ENCODE data around the gene LSR. TPM values are rescaled to one million over a fixed set of nuclear protein-coding genes. Genes with fewer than 3 reads are reported as not detected.

LSR gene
- polyA plus RNA-seq, 1 donor (not counting 4 experiments of a cell fraction or from before 2014, with no cell fraction given) = 51.3 TPM

DNA sequence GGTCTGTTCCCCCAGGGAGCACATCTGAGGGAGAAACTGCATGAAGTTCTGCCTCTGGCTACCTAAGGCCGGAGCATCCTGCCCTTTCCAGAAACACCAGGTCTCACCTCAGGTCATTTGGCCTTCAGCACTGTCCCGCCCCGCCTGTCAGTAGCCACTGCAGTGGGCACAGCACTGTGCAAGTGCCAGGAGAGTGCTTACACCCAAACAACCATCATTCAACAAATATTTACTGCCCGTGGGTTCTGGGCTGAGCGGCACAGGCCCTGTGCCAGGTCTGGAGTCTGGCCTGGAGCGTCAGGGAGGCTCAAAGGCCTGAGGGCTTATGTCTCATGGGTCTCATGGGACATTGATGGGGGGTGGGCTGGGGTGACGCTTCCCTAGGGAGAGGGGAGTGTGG is 22.7 kb downstream of the LSR start:
- Histone ChIP-seq H2AFZ (ENCODE audit: control insufficient read depth, low read length) (no peak overlapping the region), H4K20me1 (ENCODE audit: control insufficient read depth, extremely low read depth, insufficient read depth, low read length) (no peaks in the 10 kb centered on the region), H3K4me2 (ENCODE audit: control insufficient read depth, extremely low read depth, insufficient read depth, low read depth, low read length) (no peak overlapping the region), H3K27me3 (ENCODE audit: control insufficient read depth, extremely low read depth, insufficient read depth, low read length) (no peaks in the 10 kb centered on the region), H3K9ac (ENCODE audit: control insufficient read depth, extremely low read depth, insufficient read depth, low read length) (no peak overlapping the region), H3K4me3 (ENCODE audit: control insufficient read depth in 2 of 3, extremely low read depth in 1 of 3, insufficient read depth in 2 of 3, low read depth in 1 of 3, low read length in 3 of 3) (no peak overlapping the region), H3K79me2 (ENCODE audit: control insufficient read depth, insufficient read depth, low read length) (peaks cover 11% of the 10 kb centered on the region), H3K27ac (ENCODE audit: control insufficient read depth, insufficient read depth, low read length) (no peak overlapping the region), H3K9me1 (ENCODE audit: control insufficient read depth, extremely low read depth, insufficient read depth, low read length) (no peaks in the 10 kb centered on the region), H3K4me1 (ENCODE audit: control insufficient read depth, extremely low read depth, insufficient read depth, low read length) (peaks cover 6% of the 10 kb centered on the region), H3K36me3 (ENCODE audit: control insufficient read depth in 2 of 2, extremely low read depth in 1 of 2, insufficient read depth in 2 of 2, low read length in 2 of 2) (peaks cover 25 to 28% of the 10 kb centered on the region in 2 experiments), H3K9me3 (ENCODE audit: control insufficient read depth, low read depth, low read length) (no peaks in the 10 kb centered on the region)
- FAIRE-seq (no peak), DNase-seq (ENCODE audit: low read depth, low spot score) (no peak)
- no peak for TF ChIP-seq EZH2 (IDR thresholded peaks at IDR 0.05; ENCODE audit: low read length)
- TF ChIP-seq, protein P1, sequence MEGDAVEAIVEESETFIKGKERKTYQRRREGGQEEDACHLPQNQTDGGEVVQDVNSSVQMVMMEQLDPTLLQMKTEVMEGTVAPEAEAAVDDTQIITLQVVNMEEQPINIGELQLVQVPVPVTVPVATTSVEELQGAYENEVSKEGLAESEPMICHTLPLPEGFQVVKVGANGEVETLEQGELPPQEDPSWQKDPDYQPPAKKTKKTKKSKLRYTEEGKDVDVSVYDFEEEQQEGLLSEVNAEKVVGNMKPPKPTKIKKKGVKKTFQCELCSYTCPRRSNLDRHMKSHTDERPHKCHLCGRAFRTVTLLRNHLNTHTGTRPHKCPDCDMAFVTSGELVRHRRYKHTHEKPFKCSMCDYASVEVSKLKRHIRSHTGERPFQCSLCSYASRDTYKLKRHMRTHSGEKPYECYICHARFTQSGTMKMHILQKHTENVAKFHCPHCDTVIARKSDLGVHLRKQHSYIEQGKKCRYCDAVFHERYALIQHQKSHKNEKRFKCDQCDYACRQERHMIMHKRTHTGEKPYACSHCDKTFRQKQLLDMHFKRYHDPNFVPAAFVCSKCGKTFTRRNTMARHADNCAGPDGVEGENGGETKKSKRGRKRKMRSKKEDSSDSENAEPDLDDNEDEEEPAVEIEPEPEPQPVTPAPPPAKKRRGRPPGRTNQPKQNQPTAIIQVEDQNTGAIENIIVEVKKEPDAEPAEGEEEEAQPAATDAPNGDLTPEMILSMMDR (optimal IDR thresholded peaks at IDR 0.05 in 1 of 3, IDR thresholded peaks at IDR 0.05 in 1 of 3, conservative IDR thresholded peaks at IDR 0.05 in 1 of 3; ENCODE audit: extremely low read depth in 1 of 3, insufficient read depth in 2 of 3, low read length in 3 of 3) = no peak
- dilution Hi-C loops (cut with MboI; ENCODE audit: extremely low pct_ligation_motif_present, low sequenced_read_pairs) = no loop called here

DNA sequence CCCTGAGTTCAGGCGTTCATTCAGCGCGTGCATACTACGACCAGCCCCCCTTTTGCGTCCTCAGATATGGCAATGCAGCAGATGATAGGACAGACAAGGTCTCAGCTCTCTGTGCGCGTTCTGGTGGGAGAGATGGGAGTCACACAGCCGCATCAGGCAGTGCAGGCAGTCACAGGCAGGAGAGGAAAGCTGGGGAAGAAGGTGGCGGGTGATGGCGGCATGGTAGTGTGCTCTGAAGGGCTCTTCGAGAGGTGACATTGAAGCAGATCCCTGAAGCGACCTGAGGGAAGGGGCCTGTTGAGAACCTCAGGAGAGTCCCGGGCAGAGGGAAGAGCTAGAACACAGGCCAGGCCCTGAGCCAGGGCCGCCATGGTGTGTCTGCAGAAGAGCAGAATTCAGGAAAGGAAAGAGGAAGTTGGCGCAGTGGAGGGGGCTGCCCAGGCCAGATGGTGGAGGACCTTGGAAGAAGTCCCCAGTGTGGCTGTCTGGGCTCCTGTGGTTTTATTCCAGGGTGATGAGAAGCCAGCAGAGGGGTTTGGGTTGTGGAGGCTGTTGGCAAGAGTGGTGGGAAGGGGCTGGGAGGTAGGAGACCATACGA is 23.4 kb downstream of the LSR start:
- Histone ChIP-seq H4K20me1 (ENCODE audit: control insufficient read depth, extremely low read depth, insufficient read depth, low read length) (no peaks in the 10 kb centered on the region), H3K79me2 (ENCODE audit: control insufficient read depth, insufficient read depth, low read length) (peaks cover 6% of the 10 kb centered on the region), H3K9me1 (ENCODE audit: control insufficient read depth, extremely low read depth, insufficient read depth, low read length) (no peaks in the 10 kb centered on the region), H3K9ac (ENCODE audit: control insufficient read depth, extremely low read depth, insufficient read depth, low read length) (no peak overlapping the region), H3K27ac (ENCODE audit: control insufficient read depth, insufficient read depth, low read length) (no peak overlapping the region), H3K4me3 (ENCODE audit: control insufficient read depth in 2 of 3, extremely low read depth in 1 of 3, insufficient read depth in 2 of 3, low read depth in 1 of 3, low read length in 3 of 3) (no peak overlapping the region), H3K4me2 (ENCODE audit: control insufficient read depth, extremely low read depth, insufficient read depth, low read depth, low read length) (no peak overlapping the region), H3K9me3 (ENCODE audit: control insufficient read depth, low read depth, low read length) (no peaks in the 10 kb centered on the region), H3K36me3 (ENCODE audit: control insufficient read depth in 2 of 2, extremely low read depth in 1 of 2, insufficient read depth in 2 of 2, low read length in 2 of 2) (peaks cover 26 to 29% of the 10 kb centered on the region in 2 experiments), H3K27me3 (ENCODE audit: control insufficient read depth, extremely low read depth, insufficient read depth, low read length) (no peaks in the 10 kb centered on the region), H2AFZ (ENCODE audit: control insufficient read depth, low read length) (no peak overlapping the region), H3K4me1 (ENCODE audit: control insufficient read depth, extremely low read depth, insufficient read depth, low read length) (no peaks in the 10 kb centered on the region)
- DNase-seq (ENCODE audit: low read depth, low spot score) (no peak), FAIRE-seq (no peak)
- dilution Hi-C loops (cut with MboI; ENCODE audit: extremely low pct_ligation_motif_present, low sequenced_read_pairs) = no loop called here
- no peak for TF ChIP-seq EZH2 (IDR thresholded peaks at IDR 0.05; ENCODE audit: low read length)
- TF ChIP-seq, protein P1 (optimal IDR thresholded peaks at IDR 0.05 in 1 of 3, IDR thresholded peaks at IDR 0.05 in 1 of 3, conservative IDR thresholded peaks at IDR 0.05 in 1 of 3; ENCODE audit: extremely low read depth in 1 of 3, insufficient read depth in 2 of 3, low read length in 3 of 3) = no peak
